CD4-positive, alpha-beta memory T cell (primary cell): Measurements from ENCODE around the gene GGT7. TPM values are rescaled to one million over a fixed set of nuclear protein-coding genes. Genes with fewer than 3 reads are reported as not detected.

Experiments used
- CTCF ChIA-PET: fragments of 350-600 bp; sonication (Branson Sonifier 250); formaldehyde crosslinking; loops from one replicate; lab custom pipeline; 2021; ENCODE audit warnings: inconsistent platforms; ENCODE audit not compliant: partially characterized antibody; lab: Charles Lee
- POLR2A ChIA-PET: fragments of 350-600 bp; sonication (Branson Sonifier 250); formaldehyde crosslinking; loops from one replicate; lab custom pipeline; 2021; ENCODE audit not compliant: partially characterized antibody; lab: Charles Lee
- DNase-seq, 5 donors: peaks; one replicate each; pipeline versions ENCODE4 v3.0.0 to v3.0.0-alpha.2; 2020 to 2022; ENCODE audit warnings: mixed read lengths in 1 of 5
- H3K27ac ChIP-seq: one replicate; pipeline ENCODE4 v1.7.0; 2013; ENCODE audit warnings: low read depth, low read length
- H3K27me3 ChIP-seq: 2 replicates; pipeline ENCODE4 v1.7.0; 2013; ENCODE audit warnings: mild to moderate bottlenecking, low read length, moderate library complexity; ENCODE audit not compliant: insufficient read depth
- H3K36me3 ChIP-seq: 2 replicates; pipeline ENCODE4 v1.7.0; 2013; ENCODE audit warnings: mild to moderate bottlenecking, low read length, moderate library complexity; ENCODE audit not compliant: insufficient read depth
- H3K4me1 ChIP-seq: 2 replicates; pipeline ENCODE4 v1.7.0; 2013; ENCODE audit warnings: mild to moderate bottlenecking, low read length, moderate library complexity; ENCODE audit not compliant: insufficient read depth
- H3K4me3 ChIP-seq, 2 donors: one replicate each; pipeline ENCODE4 v1.7.0; 2013; ENCODE audit warnings: low read length in 2 of 2, mild to moderate bottlenecking in 1 of 2
- H3K9me3 ChIP-seq, 2 donors: one replicate each; pipeline ENCODE4 v1.7.0; 2013; ENCODE audit warnings: low read length in 2 of 2, control low read depth in 1 of 2; ENCODE audit not compliant: control insufficient read depth in 1 of 2
- H3K27ac Mint-ChIP-seq, 7 donors: one replicate each; pipeline ENCODE4 v1.8.0; 2020 to 2021; ENCODE audit warnings: mixed read lengths in 7 of 7, mild to moderate bottlenecking in 6 of 7, inconsistent platforms in 3 of 7, moderate library complexity in 3 of 7
- H3K27me3 Mint-ChIP-seq, 2 donors: one replicate each; pipeline ENCODE4 v1.8.0; 2020 to 2021; ENCODE audit warnings: mixed read lengths in 2 of 2
- H3K36me3 Mint-ChIP-seq, 2 donors: one replicate each; pipeline ENCODE4 v1.8.0; 2020 to 2021; ENCODE audit warnings: mixed read lengths in 2 of 2, inconsistent platforms in 1 of 2, mild to moderate bottlenecking in 1 of 2
- H3K4me1 Mint-ChIP-seq, 4 donors: one replicate each; pipeline ENCODE4 v1.8.0; 2020 to 2021; ENCODE audit warnings: mixed read lengths in 4 of 4, mild to moderate bottlenecking in 1 of 4
- H3K4me3 Mint-ChIP-seq, 8 donors: one replicate each; pipeline ENCODE4 v1.8.0; 2020 to 2021; ENCODE audit warnings: mixed read lengths in 8 of 8, mild to moderate bottlenecking in 7 of 8, moderate library complexity in 6 of 8, inconsistent platforms in 3 of 8
- H3K9me3 Mint-ChIP-seq, 8 donors: one replicate each; pipeline ENCODE4 v1.8.0; 2020 to 2021; ENCODE audit warnings: mixed read lengths in 8 of 8, mild to moderate bottlenecking in 5 of 8, inconsistent platforms in 3 of 8, moderate library complexity in 1 of 8
- intact Hi-C: fragments of 100-400 bp; cut with micrococcal nuclease; formaldehyde crosslinking; loops from one replicate; pipeline ENCODE4 v1.15.1; 2023
- polyA plus RNA-seq, 2 donors: library from polyadenylated mRNA; unstranded; fragments of 300-500 nt; fragmentation: Illumina TruSeq; gene quantifications; one replicate each; pipeline ENCODE4 v1.2.3, GENCODE V29; 2021
- total RNA-seq, 2 experiments: library from RNA; stranded (reverse); gene quantifications; one replicate each; pipeline ENCODE4 v1.2.3, GENCODE V29; 2021

Gene GGT7
- total and polyA plus RNA-seq, 4 experiments from 2014 or later = 2.0 to 37.2 (median 20.5) TPM

GRCh38 chr20:34874094-34874654 lies 1.5 kb upstream of the GGT7 start:
- Histone ChIP-seq H3K4me1 (peaks cover 54% of the 10 kb centered on the region), H3K4me3 (no peak overlapping the region), H3K9me3 (no peaks in the 10 kb centered on the region), H3K27ac (no peak overlapping the region), H3K27me3 (no peaks in the 10 kb centered on the region), H3K36me3 (no peaks in the 10 kb centered on the region)
- intact Hi-C loops = loop anchor here (1.0 to 10.0 kb wide), 5 partner anchors 86 to 334 kb away; partner anchors contain the start of genes EDEM2, PIGU and TRPC4AP
- ChIA-PET POLR2A (interaction anchor here (1.3 to 4.0 kb wide), 4 partner anchors 44 to 218 kb away, joined by 3 to 34 read pairs (median 4); partner anchors contain the start of genes GSS, MYH7B, NCOA6 and TRPC4AP), CTCF (interaction anchor here (1.0 to 7.2 kb wide), 10 partner anchors 14 to 89 kb away, joined by 3 to 100 read pairs (median 5); partner anchors contain the start of genes GSS, MYH7B and NCOA6)
- no peaks in the 10 kb centered on the region for H3K36me3 Mint-ChIP-seq
- peak overlapping the region in 6 of 7 donors; percentile 73 to 93 (median 80) for H3K27ac Mint-ChIP-seq
- DNase-seq = peak in 3 of 5 donors; percentile 30 to 49 (median 43)
- peak overlapping the region; percentile 62 to 93 (median 87) for H3K4me3 Mint-ChIP-seq
- no peaks in the 10 kb centered on the region for H3K27me3 Mint-ChIP-seq
- H3K9me3 Mint-ChIP-seq = no peaks in the 10 kb centered on the region
- H3K4me1 Mint-ChIP-seq = peaks cover 42 to 81% (median 65%) of the 10 kb centered on the region in 4 donors

DNA sequence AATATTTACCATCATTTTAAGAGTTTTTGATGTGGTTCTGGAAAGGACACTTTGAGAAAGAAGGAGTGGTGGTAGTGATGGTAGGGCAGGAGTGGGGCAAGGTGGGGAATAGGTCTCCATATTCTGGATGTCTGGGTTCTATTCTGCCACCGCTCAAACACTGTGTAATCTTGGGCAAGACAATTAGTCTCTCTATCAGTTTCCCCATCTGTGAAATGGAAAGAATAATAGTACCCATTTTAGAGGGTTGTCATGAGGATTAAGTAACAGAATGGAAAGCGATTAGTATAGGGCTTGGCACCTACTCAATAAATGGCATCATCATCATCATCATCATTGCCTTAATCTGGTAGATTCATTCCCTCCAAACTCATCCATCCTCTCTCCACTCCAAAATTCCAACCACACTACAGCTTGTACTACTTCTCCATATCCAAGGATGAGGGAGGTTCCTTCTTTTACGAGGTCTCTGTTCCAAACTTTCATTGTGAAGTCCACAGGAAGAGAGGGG lies 982 bp upstream of the GGT7 start:
- Mint-ChIP-seq H3K9me3 (no peaks in the 10 kb centered on the region), H3K4me1 (peaks cover 40 to 79% (median 64%) of the 10 kb centered on the region in 4 donors), H3K36me3 (no peaks in the 10 kb centered on the region), H3K27me3 (no peaks in the 10 kb centered on the region), H3K27ac (peak overlapping the region; percentile 75 to 93 (median 85)), H3K4me3 (peak overlapping the region; percentile 84 to 93 (median 90))
- Histone ChIP-seq H3K36me3 (no peaks in the 10 kb centered on the region), H3K27me3 (no peaks in the 10 kb centered on the region), H3K4me3 (peak overlapping the region in 1 of 2 donors; percentile 47), H3K27ac (no peak overlapping the region), H3K4me1 (peaks cover 54% of the 10 kb centered on the region), H3K9me3 (no peaks in the 10 kb centered on the region)
- intact Hi-C loops = loop anchor here (1.0 to 10.0 kb wide), 5 partner anchors 87 to 335 kb away; partner anchors contain the start of genes EDEM2, PIGU and TRPC4AP
- POLR2A ChIA-PET = interaction anchor here (1.3 to 4.0 kb wide), 3 partner anchors 45 to 219 kb away, joined by 3 to 34 read pairs (median 5); partner anchors contain the start of genes GSS, MYH7B and TRPC4AP
- DNase-seq = no peak
- CTCF ChIA-PET = interaction anchor here (0.8 to 7.2 kb wide), 15 partner anchors 9 to 222 kb away, joined by 3 to 100 read pairs (median 4); partner anchors contain the start of genes GSS, MYH7B and NCOA6

- H3K4me1 Mint-ChIP-seq = peaks cover 40 to 77% (median 58%) of the 10 kb centered on the region in 4 donors
- H3K9me3 Mint-ChIP-seq = no peaks in the 10 kb centered on the region
- DNase-seq = no peak
- no peaks in the 10 kb centered on the region for H3K36me3 Mint-ChIP-seq
- intact Hi-C loops = loop anchor here (2.0 to 10.0 kb wide), 3 partner anchors 197 to 569 kb away; partner anchors contain the start of genes AHCY, EDEM2 and PIGU
- peak overlapping the region; percentile 66 to 90 (median 85) for H3K4me3 Mint-ChIP-seq
- peak overlapping the region; percentile 52 for H3K27ac ChIP-seq
- ChIA-PET CTCF (interaction anchor here (0.6 to 7.2 kb wide), 11 partner anchors 8 to 410 kb away, joined by 3 to 100 read pairs (median 3); partner anchors contain the start of genes GSS, MYH7B and NCOA6), POLR2A (interaction anchor here (0.6 to 2.1 kb wide), 4 partner anchors 8 to 83 kb away, joined by 3 to 11 read pairs (median 6); partner anchors contain the start of genes GSS, MYH7B and NCOA6)
- no peaks in the 10 kb centered on the region for H3K36me3 ChIP-seq
- H3K27me3 Mint-ChIP-seq = no peaks in the 10 kb centered on the region
- H3K4me1 ChIP-seq = peaks cover 51% of the 10 kb centered on the region
- H3K27me3 ChIP-seq = no peaks in the 10 kb centered on the region
- no peaks in the 10 kb centered on the region for H3K9me3 ChIP-seq
- H3K27ac Mint-ChIP-seq = peak overlapping the region; percentile 55 to 94 (median 89)
- H3K4me3 ChIP-seq = peak overlapping the region; percentile 41 to 43
Observed at GRCh38 chr20:34871966-34872621, 562 bp downstream of the GGT7 start.

GRCh38 chr20:34871320-34871926 lies 1.2 kb downstream of the GGT7 start:
- peaks cover 0 to 3% of the 10 kb centered on the region in 2 donors for H3K36me3 Mint-ChIP-seq
- no peak for DNase-seq
- peak overlapping the region in 6 of 7 donors; percentile 55 to 94 (median 76) for H3K27ac Mint-ChIP-seq
- CTCF ChIA-PET = interaction anchor here (0.8 to 7.2 kb wide), 5 partner anchors 9 to 85 kb away, joined by 3 to 100 read pairs (median 4); partner anchors contain the start of genes GSS and MYH7B
- POLR2A ChIA-PET = interaction anchor here (2.1 kb wide), 1 partner anchor 46 kb away, joined by 11 read pairs; the partner anchor contains the start of gene NCOA6
- Histone ChIP-seq H3K9me3 (no peaks in the 10 kb centered on the region), H3K27me3 (no peaks in the 10 kb centered on the region), H3K27ac (no peak overlapping the region), H3K4me3 (no peak overlapping the region), H3K4me1 (peaks cover 47% of the 10 kb centered on the region), H3K36me3 (no peaks in the 10 kb centered on the region)
- intact Hi-C loops = loop anchor here (2.0 to 10.0 kb wide), 3 partner anchors 197 to 569 kb away; partner anchors contain the start of genes AHCY, EDEM2 and PIGU
- peak overlapping the region in 7 of 8 donors; percentile 36 to 88 (median 84) for H3K4me3 Mint-ChIP-seq
- no peaks in the 10 kb centered on the region for H3K27me3 Mint-ChIP-seq
- H3K4me1 Mint-ChIP-seq = peaks cover 39 to 75% (median 57%) of the 10 kb centered on the region in 4 donors
- H3K9me3 Mint-ChIP-seq = no peaks in the 10 kb centered on the region

- H3K4me3 Mint-ChIP-seq = no peak overlapping the region
- intact Hi-C loops = no loop called here
- no peaks in the 10 kb centered on the region for H3K9me3 ChIP-seq
- peaks cover 4 to 8% (median 5%) of the 10 kb centered on the region in 4 donors for H3K4me1 Mint-ChIP-seq
- peak overlapping the region in 1 of 7 donors; percentile 13 for H3K27ac Mint-ChIP-seq
- H3K36me3 Mint-ChIP-seq = peaks cover 29 to 30% of the 10 kb centered on the region in 2 donors
- no peak overlapping the region for H3K27ac ChIP-seq
- ChIA-PET POLR2A (interaction anchor here (1.0 kb wide), 1 partner anchor 8 kb away, joined by 4 read pairs; the partner anchor contains the start of gene GGT7), CTCF (interaction anchor here (1.6 kb wide), 1 partner anchor 9 kb away, joined by 4 read pairs; the partner anchor contains the start of gene GGT7)
- H3K36me3 ChIP-seq = peaks cover 2% of the 10 kb centered on the region
- no peak overlapping the region for H3K4me3 ChIP-seq
- no peaks in the 10 kb centered on the region for H3K27me3 ChIP-seq
- H3K4me1 ChIP-seq = no peaks in the 10 kb centered on the region
- H3K27me3 Mint-ChIP-seq = no peaks in the 10 kb centered on the region
- DNase-seq = no peak
- H3K9me3 Mint-ChIP-seq = no peaks in the 10 kb centered on the region
Observed at GRCh38 chr20:34864216-34864615, 8.4 kb downstream of the GGT7 start.

DNA sequence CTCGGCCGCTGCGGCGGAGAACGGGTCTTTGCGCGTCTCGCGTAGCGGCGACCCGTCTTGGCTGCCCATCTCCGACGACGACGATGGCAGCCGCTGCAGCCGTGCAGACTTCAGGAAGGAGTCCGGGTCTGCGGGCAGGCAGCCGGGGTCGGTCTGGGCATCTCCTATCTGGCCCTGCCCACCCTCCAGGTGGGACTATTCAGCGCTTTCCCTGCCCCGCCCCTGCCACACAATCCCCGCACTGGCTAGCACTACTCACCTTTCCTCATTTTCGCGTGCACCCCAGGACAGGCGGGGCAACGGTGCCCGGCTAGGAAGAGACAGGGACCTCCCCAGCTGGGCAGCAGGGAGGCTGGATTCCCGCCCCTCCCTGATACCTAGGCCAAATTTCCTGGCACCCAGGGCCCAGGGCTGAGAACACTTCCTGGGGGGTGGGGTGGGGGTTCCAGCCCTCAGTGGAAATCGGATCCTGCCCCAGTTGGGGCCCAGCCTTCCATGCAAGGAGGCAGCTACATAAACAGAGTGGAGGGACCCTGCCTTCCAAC lies 9.2 kb downstream of the GGT7 start:
- H3K4me3 Mint-ChIP-seq = no peak overlapping the region
- POLR2A ChIA-PET = interaction anchor here (1.0 kb wide), 1 partner anchor 9 kb away, joined by 4 read pairs; the partner anchor contains the start of gene GGT7
- CTCF ChIA-PET = interaction anchor here (1.6 kb wide), 1 partner anchor 10 kb away, joined by 4 read pairs; the partner anchor contains the start of gene GGT7

More for the DNA sequence above, 9.2 kb downstream of the GGT7 start:
- Mint-ChIP-seq H3K36me3 (peaks cover 30 to 31% of the 10 kb centered on the region in 2 donors), H3K27ac (peak overlapping the region in 1 of 7 donors; percentile 60), H3K4me1 (peaks cover 4 to 8% (median 5%) of the 10 kb centered on the region in 4 donors), H3K27me3 (no peaks in the 10 kb centered on the region), H3K9me3 (no peaks in the 10 kb centered on the region)
- intact Hi-C loops = no loop called here
- no peaks in the 10 kb centered on the region for H3K4me1 ChIP-seq
- H3K9me3 ChIP-seq = no peaks in the 10 kb centered on the region
- H3K4me3 ChIP-seq = no peak overlapping the region
- no peak overlapping the region for H3K27ac ChIP-seq
- no peaks in the 10 kb centered on the region for H3K27me3 ChIP-seq
- DNase-seq = no peak
- H3K36me3 ChIP-seq = peaks cover 2% of the 10 kb centered on the region
